Myocyte (in vitro differentiated cells): ENCODE results near the gene PDAP1. TPM values are rescaled to one million over a fixed set of nuclear protein-coding genes. Genes with fewer than 3 reads are reported as not detected.
A peak's percentile ranks its signal among the peaks of the same experiment; 100 is the strongest.
"Not testable (repeated sequence)": the region's sequence is repeated elsewhere in the genome, so short reads cannot be mapped to it uniquely, and the experiment has no call there.

ENCODE experiments used
- DNase-seq: peaks from one replicate; pipeline ENCODE4 v3.0.0-alpha.2; 2012; ENCODE audit warnings: low read depth
- polyA plus RNA-seq: library from polyadenylated mRNA; unstranded; fragments of >200 nt; gene quantifications from one replicate; pipeline ENCODE4 v1.2.1, GENCODE V29; 2012; ENCODE audit warnings: missing spikeins
- total RNA-seq: library from RNA; depleted of rRNA; stranded (reverse); fragments of >200 nt; gene quantifications from 2 replicates; pipeline ENCODE4 v1.2.3, GENCODE V29; 2014

The PDAP1 gene, protein sequence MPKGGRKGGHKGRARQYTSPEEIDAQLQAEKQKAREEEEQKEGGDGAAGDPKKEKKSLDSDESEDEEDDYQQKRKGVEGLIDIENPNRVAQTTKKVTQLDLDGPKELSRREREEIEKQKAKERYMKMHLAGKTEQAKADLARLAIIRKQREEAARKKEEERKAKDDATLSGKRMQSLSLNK
- 208 and 220 TPM in 2 replicates for total RNA-seq
- 264 TPM for polyA plus RNA-seq

DNA sequence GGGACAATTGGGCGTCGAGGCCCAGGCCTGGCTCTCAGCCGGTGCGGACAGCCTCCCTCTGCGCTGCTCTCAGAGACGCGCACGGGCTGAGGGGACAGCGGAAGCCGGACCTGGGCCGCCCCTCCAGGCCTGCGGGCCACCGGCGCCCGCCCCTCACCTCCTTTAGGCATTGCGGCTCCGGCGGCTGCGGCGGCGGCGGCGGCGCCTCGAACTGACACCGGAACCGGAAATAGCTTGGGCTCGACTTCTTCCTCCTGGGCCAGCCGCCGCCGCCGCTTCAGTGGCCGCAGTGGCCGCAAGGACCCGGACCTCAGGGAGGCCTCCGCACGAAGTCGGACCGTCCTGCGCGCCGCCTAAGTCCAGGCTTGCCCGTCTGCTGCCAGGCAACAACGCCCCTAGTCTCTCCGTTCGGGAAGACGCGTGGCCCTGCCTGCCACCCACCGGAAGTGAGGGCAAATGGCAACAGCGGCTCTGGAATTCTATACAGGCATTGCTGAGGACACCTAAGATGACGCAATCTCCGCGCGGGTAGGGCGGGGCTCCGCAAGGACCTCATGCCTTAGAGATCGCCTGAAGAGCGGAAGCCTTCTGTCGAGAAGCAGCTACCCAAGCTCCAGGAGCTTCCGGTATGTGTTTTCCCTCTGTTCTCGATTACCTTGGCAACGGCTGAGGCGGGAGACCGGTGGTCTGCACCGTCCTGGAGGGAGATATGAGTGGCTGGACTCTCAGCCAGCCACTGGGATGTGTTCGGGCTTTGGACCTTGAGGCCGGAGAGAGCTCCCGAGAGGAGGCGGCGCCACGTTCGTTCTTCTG, at the start of gene PDAP1, which contains the start of gene BUD31:
Gene PDAP1 (minus strand): TSS at position 219 of the 813 bp plus-strand sequence. CDS start 49 bp downstream, at position 170.
Gene BUD31 (plus strand): TSS at position 591 of the 813 bp plus-strand sequence. CDS start 2,124 bp downstream, outside the sequence.
- DNase-seq: peak; percentile 96

DNA sequence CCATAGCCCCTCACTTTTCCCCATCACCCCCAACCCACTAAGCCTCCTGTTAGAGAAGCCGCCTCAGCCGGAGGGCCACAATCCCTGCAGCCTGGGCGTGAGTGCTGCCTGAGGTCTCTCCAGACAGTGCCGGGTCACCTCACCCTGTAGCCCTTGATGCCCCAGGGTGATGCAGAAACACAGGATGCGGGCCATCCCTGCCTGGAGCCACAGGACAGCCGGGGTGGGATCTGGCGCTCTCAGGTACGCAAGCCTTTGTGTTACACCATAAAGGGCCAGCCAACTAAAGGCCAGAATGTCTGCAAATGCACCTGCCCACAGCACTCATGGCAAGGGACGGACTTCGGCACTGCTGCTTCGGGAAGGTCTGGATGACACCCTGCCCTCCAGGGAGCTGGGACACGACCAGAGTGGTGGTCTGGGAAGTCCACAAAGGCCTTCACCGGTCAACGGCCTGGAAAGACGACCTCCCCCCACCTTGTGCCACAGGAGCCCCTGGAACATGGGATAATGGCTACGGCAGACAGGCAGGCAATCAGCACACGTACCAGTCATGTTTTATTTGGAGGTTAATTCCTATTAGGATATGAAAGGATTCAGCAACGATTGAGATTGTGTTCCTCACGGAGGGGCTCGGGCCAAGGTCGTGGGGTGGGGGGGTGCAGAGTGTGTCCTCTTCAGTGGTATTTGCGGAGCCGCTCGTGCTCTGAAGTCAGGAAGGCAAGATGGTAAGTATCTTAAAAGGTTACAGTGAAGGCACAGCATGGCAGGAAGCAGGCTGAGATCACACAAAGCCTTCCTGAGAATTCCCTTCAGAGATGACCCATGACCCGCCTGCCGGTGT, 49.5 kb upstream of the PDAP1 start:
- no peak for DNase-seq

DNA sequence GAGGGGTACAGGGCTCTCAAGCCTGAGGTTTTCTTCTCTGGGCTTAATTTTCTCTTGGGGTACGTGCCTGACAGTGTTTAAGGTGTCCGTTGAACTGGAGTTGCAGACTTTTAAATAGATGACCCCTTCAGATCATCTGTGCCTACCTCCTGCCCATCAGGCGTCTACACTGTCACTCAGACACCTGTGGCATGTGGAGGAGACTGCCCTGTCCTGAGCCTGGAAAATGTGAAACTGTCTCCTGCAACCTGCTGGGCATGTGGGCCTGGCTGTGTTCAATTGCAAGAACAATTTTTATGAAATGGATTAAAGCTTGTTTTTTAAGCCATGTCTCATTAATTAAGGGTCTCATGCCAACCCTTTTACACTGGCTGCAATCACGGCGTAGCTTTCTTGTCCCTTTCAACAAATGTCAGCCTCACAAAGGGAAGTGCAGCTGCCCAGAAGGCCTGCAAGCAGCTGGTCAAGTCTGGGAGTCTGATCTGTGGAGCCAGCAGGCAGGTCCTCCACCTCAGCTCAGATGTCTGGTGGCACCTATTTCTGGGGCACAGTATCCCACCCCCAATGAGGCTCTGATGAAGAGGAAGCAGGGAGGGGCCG, 48.8 kb upstream of the PDAP1 start:
- peak; percentile 68 for DNase-seq

DNA sequence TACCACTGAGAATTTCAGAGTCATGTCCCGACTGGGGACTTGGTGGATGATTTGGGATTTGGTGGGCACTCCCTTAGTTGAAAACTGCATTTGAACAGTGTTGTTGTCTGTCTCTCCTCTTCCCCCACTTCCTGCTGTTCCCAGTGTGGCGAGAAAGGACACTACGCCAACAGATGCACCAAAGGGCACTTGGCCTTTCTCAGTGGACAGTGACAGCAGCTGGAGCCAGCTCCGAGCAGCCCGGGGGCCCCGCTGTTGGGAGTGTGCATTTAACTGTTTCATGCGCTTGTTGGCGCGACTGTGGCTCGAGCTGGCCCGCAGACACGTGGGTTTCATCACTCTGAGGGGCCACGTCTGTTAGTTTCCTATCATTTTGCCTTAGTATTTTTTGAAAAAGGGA, 47.9 kb upstream of the PDAP1 start:
- peak; percentile 53 for DNase-seq

DNA sequence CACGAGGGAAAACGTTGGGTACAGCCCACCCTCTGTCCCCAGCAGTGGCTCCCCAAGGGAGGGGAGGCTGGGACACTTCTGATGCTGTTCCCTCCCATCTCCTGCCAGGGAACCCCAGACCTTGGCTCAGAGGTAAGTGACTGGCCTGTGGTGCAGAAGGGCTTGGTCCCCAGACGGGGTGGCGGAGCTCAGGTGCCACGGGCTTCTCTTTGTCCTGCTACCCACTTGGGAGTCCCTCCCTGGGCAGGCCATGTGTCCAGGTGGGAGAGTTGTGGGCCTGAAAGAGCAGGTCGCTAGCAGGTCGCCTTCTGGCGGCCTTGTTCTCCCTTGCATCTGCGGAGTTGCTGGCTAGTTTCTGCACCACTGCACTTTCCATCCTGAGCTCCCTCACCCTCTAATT, 47.5 kb upstream of the PDAP1 start:
- no peak for DNase-seq

DNA sequence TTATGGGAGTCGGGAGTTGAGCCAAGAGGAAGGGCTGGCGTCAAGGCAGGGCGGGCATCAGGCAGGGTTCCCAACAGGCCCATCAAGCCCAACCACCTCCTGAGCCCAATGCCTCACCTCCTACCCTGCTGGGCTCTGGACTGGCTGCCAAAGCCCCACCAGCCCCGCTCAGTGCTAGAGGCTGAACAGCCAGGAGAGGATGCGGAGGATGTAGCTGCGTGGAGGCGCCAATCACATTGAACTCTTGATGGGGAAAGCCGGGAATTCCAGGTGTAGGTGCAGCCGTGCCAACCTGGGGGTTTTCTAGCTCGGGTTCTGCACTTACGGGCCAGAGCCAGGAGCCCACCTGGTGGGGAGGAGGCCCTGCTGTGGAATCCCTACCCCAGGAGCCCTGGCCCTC, 44.7 kb upstream of the PDAP1 start:
- DNase-seq: no peak

DNA sequence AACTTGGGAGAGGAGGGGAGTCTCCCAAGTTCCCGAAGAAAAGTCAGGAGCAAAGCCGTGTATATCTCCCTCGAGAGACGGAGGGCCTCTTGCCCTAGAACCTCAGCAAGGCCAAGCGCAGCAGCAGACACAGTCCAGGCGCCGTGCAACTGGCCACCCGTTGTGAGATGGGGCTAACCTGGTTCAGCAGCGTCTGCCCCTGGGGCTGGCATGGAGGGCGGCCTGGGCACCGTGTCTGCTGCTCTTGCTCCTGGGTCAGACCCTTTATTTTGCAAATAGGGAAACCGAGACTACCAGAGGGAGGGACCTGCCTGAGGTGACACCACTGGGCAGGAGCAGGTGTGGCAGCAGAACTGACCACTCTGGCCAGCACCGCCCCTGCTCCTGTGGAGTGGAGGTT, 44.1 kb upstream of the PDAP1 start:
- DNase-seq: no peak

DNA sequence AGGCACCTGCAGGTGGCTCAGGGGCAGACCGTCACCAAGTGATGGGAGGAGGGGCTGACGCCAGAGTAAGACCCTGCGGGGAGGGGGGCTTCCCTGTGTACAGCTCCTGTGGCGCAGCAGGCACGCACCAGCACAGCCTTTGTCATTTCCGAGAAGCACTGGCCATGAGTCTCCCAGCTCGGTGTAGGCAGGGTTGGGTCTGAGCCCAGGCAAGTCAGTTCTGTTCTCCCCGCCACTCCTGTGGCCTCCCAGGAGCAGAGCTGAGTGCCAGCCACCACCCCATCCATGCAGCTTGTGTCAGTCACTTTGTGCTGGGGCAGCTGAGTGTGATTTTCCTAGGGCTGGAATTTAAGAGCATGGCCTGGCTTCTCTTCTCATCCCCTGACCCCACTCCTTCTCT, 43.5 kb upstream of the PDAP1 start:
- DNase-seq: no peak

DNA sequence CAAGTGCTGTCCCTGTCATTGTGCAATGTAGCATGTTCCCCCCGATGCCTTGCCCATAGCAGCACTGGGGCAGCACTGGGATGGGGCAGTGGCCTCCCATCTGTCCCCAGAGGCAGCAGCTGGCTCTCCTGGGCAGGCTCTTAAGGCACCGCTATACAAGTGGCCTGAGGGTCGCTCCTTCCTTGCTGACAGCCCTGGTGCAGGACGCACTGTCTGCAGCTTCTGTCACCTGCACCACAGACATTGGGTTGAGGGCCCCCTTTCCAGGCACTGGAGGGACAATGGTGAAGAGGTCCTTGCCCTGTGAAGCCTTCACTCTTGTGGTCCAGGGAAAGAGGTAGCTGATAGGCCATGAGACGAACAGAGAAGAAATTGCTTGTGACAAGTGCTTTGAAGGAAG, 40.9 kb upstream of the PDAP1 start:
- DNase-seq: no peak

DNA sequence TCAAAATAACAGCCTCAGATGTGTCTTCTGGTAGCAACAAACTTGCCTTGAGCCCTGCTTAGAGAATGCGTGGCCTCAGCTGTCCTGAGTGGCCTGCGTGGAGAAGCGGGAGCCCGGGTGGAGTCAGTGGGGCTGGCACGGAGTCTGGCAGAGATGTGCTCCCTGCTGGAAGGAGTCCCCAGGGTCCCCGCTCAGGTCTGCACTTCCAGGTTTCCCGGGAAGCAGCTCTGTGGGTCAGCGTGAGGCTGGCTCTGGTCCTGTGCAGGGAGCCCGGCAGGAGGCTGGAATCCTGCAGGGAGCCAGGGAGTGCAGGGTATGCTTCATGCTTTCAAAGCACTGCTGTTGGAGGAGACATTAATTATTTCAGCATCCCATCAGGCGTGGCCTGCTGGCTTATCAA, 40.5 kb upstream of the PDAP1 start:
- DNase-seq: no peak

DNA sequence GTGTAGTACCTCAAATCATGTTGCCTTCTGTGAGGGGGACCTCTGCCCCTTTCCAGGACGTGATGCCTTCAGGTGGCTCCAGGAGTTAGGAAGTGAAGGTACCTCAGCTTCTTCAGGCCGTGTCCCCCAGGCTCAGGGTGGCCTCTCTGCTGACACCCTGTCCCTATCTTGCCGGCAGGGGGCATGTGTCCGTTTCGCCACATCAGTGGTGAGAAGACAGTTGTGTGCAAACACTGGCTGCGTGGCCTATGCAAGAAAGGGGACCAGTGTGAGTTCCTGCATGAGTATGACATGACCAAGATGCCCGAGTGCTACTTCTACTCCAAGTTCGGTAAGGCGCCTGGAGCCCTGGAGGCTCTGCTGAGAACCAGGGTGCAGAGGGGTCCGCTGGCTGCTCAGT, 39.5 kb upstream of the PDAP1 start:
- DNase-seq: no peak

DNA sequence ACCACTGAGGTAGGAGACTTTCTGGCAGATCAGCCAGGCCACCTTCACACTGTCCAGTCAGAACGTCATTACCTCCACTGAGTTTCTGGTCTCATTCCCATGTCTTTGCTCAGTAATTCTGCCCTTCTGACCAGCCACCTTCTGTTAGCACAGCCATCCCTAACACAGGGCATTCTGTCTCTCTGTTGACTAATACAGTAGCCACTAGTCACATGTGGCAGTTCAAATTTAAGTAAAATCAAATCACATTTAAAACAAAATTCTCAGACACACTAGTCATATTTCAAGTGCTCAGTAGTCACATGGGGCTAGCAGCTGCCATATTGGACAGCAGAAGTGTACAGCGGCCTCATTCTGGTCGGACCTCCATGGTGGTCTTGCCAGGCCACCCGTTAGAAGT, 37.7 kb upstream of the PDAP1 start:
- DNase-seq: no peak

DNA sequence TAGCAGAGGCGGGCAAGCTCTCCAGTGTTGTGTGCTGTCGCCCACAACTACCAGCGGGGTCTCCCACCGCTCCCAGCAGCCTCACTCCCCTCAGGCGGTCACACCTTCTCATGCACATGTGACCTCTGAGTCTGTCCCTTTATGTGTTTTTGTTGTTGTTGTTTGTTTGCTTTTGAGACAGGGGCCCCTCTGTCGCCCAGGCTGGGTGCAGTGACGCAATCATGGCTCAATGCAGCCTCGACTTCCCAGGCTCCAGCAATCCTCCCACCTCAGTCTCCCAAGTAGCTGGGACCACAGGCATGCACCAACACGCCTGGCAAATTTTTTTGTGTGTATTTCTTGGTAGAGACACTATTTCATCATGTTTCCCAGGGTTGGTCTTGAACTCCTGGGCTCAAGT, 31.8 kb upstream of the PDAP1 start:
- peak; percentile 40 for DNase-seq

DNA sequence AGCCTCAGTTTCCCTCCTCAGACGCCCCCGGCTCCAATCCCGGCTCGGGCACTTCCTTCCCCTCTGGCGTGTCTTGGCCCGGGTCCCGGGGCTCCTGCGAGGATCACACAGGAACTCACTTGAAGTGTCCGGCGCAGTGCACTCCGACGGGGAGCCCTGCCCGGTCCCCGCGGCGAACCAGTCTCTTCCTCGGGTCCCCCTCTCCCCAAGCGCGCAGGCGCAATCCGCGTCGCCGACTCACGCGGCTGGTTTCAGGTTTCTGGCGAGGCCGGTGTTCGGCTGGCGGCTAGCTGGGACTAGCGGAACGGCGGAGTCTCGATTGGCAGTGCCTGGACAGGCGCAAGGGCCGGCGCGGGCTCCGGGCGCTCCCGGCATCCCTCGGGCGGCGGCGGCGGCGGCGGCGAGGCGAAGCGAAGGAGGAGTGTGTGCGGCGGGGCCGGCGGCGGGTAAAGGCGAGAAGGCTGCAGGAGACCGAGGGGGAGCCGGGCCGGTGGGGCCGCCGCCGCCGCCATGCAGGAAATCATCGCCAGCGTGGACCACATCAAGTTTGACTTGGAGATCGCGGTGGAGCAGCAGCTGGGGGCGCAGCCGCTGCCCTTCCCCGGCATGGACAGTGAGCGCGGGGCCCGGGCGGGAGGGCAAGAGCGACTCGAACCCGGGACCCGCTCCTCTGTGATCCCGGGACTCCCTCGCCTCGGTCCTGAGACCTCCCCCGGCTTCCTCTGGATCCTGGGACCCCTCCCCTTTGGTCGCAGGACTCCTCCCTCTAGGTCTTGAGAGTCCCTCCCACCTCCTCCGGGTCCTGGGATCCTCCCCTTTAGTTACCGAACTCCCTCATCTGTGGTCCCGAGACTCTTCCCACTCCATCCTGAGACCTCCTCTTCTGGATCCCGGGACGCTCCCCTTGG, 30.4 kb upstream of the PDAP1 start, which contains the start of the genes CPSF4 and PTCD1:
Gene CPSF4 (plus strand): TSS at position 371 of the 908 bp plus-strand sequence. CDS start 140 bp downstream, at position 511.
Gene PTCD1 (minus strand): TSS at position 226 of the 908 bp plus-strand sequence. CDS start 3,556 bp downstream, outside the sequence.
- peak; percentile 99 for DNase-seq

DNA sequence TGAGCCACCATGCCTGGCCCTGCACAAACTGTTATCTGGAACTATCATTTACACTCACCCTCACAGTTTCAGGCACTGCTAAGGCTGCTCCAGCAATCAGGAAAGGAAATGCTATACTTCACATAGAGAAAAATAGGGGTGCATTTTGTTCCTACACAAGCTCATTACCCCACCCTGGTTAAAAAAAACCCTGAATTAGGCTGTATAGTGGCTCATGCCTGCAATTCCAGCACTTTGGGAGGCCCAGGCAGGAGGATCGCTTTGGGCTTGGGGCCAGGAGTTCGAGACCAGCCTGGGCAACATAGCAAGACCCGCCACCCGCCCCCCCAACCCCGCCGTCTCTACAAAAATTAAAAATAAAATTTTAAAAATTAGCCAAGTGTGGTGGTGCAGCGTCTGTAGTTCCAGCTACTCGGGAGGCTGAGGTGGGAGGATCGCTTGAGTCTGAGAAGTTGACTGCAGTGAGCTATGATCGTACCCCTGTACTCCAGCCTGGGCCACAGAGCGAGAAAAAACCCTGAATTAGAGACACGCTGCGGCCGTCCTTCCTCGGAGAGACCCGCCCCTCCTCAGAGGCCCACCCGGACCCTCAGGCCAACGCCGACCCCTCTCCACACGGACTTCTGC, 29.7 kb upstream of the PDAP1 start:
- no peak for DNase-seq

DNA sequence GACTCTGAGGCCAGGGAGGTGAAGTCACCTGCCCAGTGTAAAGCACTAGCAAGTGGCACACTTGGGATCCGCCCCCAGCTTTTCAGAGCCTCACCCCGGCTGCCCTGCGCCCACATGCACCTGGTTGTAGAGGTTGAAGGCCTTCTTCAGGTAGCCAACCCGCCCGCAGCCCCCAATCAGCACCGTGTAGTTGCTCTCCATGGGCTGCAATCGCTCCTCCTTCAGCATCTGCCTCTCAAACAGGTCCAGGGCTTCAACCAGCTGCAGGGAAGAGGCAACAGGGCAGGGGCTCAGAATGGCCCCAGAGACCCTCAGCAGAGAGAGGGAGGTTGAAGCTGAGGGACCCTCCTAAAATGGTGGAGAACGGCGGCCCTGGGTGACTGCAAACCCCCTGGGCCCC, 24.8 kb upstream of the PDAP1 start:
- DNase-seq: no peak

DNA sequence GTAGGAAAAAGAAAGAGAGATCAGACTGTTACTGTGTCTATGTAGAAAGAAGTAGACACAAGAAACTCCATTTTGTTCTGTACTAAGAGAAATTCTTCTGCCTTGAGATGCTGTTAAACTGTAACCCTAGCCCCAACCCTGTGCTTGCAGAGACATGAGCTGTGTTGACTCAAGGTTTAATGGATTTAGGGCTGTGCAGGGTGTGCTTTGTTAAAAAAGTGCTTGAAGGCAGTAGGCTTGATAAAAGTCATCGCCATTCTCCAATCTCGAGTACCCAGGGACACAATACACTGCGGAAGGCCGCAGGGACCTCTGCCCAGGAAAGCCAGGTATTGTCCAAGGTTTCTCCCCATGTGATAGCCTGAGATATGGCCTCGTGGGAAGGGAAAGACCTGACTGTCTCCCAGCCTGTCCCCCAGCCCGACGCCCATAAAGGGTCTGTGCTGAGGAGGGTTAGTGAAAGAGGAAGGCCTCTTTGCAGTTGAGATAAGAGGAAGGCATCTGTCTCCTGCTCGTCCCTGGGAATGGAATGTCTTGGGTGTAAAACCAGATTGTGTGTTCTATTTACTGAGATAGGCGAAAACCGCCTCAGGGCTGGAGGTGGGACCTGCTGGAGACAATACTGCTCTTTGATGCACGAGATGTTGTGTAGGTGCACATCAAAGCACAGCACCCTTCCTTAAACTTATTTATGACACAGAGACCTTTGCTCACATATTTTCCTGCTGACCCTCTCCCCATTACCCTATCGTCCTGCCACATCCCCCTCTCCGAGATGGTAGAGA, 23.6 kb upstream of the PDAP1 start:
- not testable (repeated sequence) for DNase-seq

DNA sequence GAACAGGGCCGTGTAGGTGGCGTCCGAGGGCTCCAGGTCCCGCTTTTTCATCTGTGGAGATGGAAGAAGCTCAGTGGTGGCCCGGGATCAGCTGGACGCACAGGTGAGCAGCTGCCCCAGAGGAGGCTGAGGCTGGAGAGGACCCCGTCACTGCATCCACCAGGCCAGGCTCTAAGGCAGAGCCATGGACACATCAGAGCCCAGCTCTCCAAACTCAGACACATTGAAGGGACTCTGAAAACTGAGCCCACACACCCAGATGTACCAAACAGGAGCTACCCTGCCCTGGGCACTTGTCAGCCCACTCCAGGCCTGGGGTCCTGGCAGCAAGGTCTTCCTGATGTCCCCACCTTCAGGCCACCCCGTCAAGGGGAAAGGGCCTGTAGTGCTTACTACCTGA, 21.4 kb upstream of the PDAP1 start:
- DNase-seq: no peak
